Stomach (tissue), 9 donors: Measurements from ENCODE around the gene NR2F6. TPM values are rescaled to one million over a fixed set of nuclear protein-coding genes. Genes with fewer than 3 reads are reported as not detected.

Experiments used
- DNase-seq, 2 donors: peaks; one replicate each; pipeline versions ENCODE4 v3.0.0 to v3.0.0-alpha.2; 2013 to 2019
- H3K27ac ChIP-seq, 5 donors: fragments of 200-600 bp in 4 of 5; sonication (generic) in 4 of 5; one replicate each; pipeline ENCODE4 v1.5.1; 2013 to 2019; ENCODE audit warnings: mild to moderate bottlenecking in 1 of 5, moderate library complexity in 1 of 5
- H3K27me3 ChIP-seq, 3 donors: fragments of 200-600 bp; sonication (generic); one replicate each; pipeline ENCODE4 v1.5.1; 2017 to 2019; ENCODE audit warnings: mixed run types in 1 of 3
- H3K36me3 ChIP-seq, 4 donors: fragments of 200-600 bp; sonication (generic); 1 replicate in 3 of 4; 2 replicates in 1 of 4; pipeline ENCODE4 v1.5.1; 2016 to 2019
- H3K4me1 ChIP-seq, 4 donors: fragments of 200-600 bp; sonication (generic); one replicate each; pipeline ENCODE4 v1.5.1; 2016 to 2019
- H3K4me3 ChIP-seq, 4 donors: fragments of 200-600 bp; sonication (generic) in 3 of 4; one replicate each; pipeline ENCODE4 v1.5.1; 2016 to 2019; ENCODE audit warnings: mild to moderate bottlenecking in 1 of 4
- H3K9me3 ChIP-seq, 4 donors: fragments of 200-600 bp; sonication (generic); one replicate each; pipeline ENCODE4 v1.5.1; 2016 to 2019
- CTCF ChIP-seq, 7 experiments: fragments of 450-650 bp in 4 of 7; fragments of 200-600 bp in 3 of 7; sonication (generic) in 3 of 7; IDR thresholded peaks; one replicate each; pipeline ENCODE4 v1.5.1; 2016 to 2019; ENCODE audit warnings: antibody characterized with exemption in 7 of 7, control low read depth in 2 of 7, mild to moderate bottlenecking in 1 of 7
- EP300 ChIP-seq: sonication (generic); formaldehyde crosslinking; IDR thresholded peaks from one replicate; pipeline ENCODE4 v1.6.1; 2017; ENCODE audit warnings: antibody characterized with exemption
- POLR2A ChIP-seq, 4 donors: fragments of 450-650 bp; IDR thresholded peaks; one replicate each; pipeline ENCODE4 v1.6.1; 2016; ENCODE audit warnings: antibody characterized with exemption in 4 of 4, control low read depth in 2 of 4, mild to moderate bottlenecking in 1 of 4, moderate library complexity in 1 of 4
- POLR2AphosphoS5 ChIP-seq, 3 donors: sonication (generic); formaldehyde crosslinking; IDR thresholded peaks; one replicate each; pipeline ENCODE4 v1.6.1; 2016; ENCODE audit warnings: antibody characterized with exemption in 3 of 3
- WGBS, 5 donors: extraction: QIAGEN DNeasy Blood & Tissue Kit in 3 of 5; methylation state at CpG; one replicate each; pipeline versions ENCODE4 v1.1.5 to v1.1.7; 2013 to 2018; 5-methylcytosine and 5-hydroxymethylcytosine counted together
- intact Hi-C: fragments of 100-400 bp; cut with DNase I; formaldehyde crosslinking; loops from one replicate; pipeline ENCODE4 v1.15.1; 2023; ENCODE audit warnings: low total_unique reads
- polyA plus RNA-seq, 3 donors: library from polyadenylated mRNA; stranded (reverse); fragments of 200-250 nt; gene quantifications; one replicate each; pipeline ENCODE4 v1.2.3, GENCODE V29; 2013
- total RNA-seq, 5 donors: library from RNA; depleted of rRNA; stranded (reverse); fragments of >200 nt; gene quantifications; one replicate each; pipeline versions ENCODE4 v1.1.0 to v1.2.3, GENCODE V29; 2014 to 2016
- donor health status: healthy with polysubstance abuse.
- donor health status: Bipolar disorder and iron deficiency.
- donor health status: healthy.

NR2F6 gene
- total and polyA plus RNA-seq, 8 donors, result 34.4 to 641 (median 46.1) TPM

GRCh38 chr19:17242431-17243208 lies 3.1 kb downstream of the NR2F6 start:
- peak overlapping the region in 3 of 4 donors; percentile 86 to 97 (median 95) for H3K4me3 ChIP-seq

GRCh38 chr19:17240826-17241399 lies 4.8 kb downstream of the NR2F6 start:
- peak overlapping the region; percentile 83 to 95 (median 87) for H3K27ac ChIP-seq
- H3K4me3 ChIP-seq, result peak overlapping the region in 1 of 4 donors; percentile 30

More at GRCh38 chr19:17242431-17243208, 3.1 kb downstream of the NR2F6 start:
- Histone ChIP-seq H3K36me3 (peaks cover 0 to 20% (median 20%) of the 10 kb centered on the region in 4 donors), H3K9me3 (no peaks in the 10 kb centered on the region), H3K27me3 (no peaks in the 10 kb centered on the region), H3K4me1 (peaks cover 53 to 81% (median 76%) of the 10 kb centered on the region in 4 donors), H3K27ac (peak overlapping the region; percentile 83 to 95 (median 87))
- TF ChIP-seq EP300 (no peak), POLR2AphosphoS5 (IDR thresholded peaks at IDR 0.05) (no peak), POLR2A (IDR thresholded peaks at IDR 0.05) (no peak), CTCF (IDR thresholded peaks at IDR 0.05) (no peak)
- intact Hi-C loops, result no loop called here
- DNase-seq, result peak in 1 of 2 donors; percentile 30
- WGBS, 5 donors, result 35 to 61% (median 41%) methylated on average over 4 to 8 of the region's 8 CpGs

GRCh38 chr19:17240062-17240752 lies 5.5 kb downstream of the NR2F6 start:
- H3K9me3 ChIP-seq, result no peaks in the 10 kb centered on the region
- TF ChIP-seq POLR2AphosphoS5 (IDR thresholded peaks at IDR 0.05) (peak in 1 of 3 donors; percentile 48), CTCF (IDR thresholded peaks at IDR 0.05) (no peak)
- peak; percentile 70 to 76 for DNase-seq
- 22 to 58% (median 41%) methylated on average over 24 of the region's 24 CpGs for WGBS, 5 donors
- peaks cover 0 to 26% (median 21%) of the 10 kb centered on the region in 4 donors for H3K36me3 ChIP-seq
- H3K4me1 ChIP-seq, result peaks cover 59 to 89% (median 83%) of the 10 kb centered on the region in 4 donors
- intact Hi-C loops, result no loop called here
- H3K4me3 ChIP-seq, result peak overlapping the region in 1 of 4 donors; percentile 30
- H3K27ac ChIP-seq, result peak overlapping the region; percentile 83 to 95 (median 87)
- no peaks in the 10 kb centered on the region for H3K27me3 ChIP-seq

More at GRCh38 chr19:17240826-17241399, 4.8 kb downstream of the NR2F6 start:
- TF ChIP-seq CTCF (IDR thresholded peaks at IDR 0.05) (no peak), POLR2A (IDR thresholded peaks at IDR 0.05) (no peak), EP300 (no peak), POLR2AphosphoS5 (IDR thresholded peaks at IDR 0.05) (no peak)
- Histone ChIP-seq H3K27me3 (no peaks in the 10 kb centered on the region), H3K9me3 (no peaks in the 10 kb centered on the region), H3K36me3 (peaks cover 0 to 26% (median 21%) of the 10 kb centered on the region in 4 donors), H3K4me1 (peaks cover 52 to 82% (median 76%) of the 10 kb centered on the region in 4 donors)
- no peak for DNase-seq
- intact Hi-C loops, result no loop called here
- 92 to 97% (median 92%) methylated on average over 6 of the region's 6 CpGs for WGBS, 5 donors
